Osteocyte (in vitro differentiated cells): ENCODE data around the gene ARHGEF11. TPM values are rescaled to one million over a fixed set of nuclear protein-coding genes. Genes with fewer than 3 reads are reported as not detected.

Experiments
- DNase-seq: peaks from one replicate; pipeline ENCODE4 v3.0.0; 2021; ENCODE audit warnings: mixed read lengths; ENCODE audit not compliant: unreplicated experiment; ENCODE audit errors: extremely low spot score
- H3K27ac Mint-ChIP-seq: one replicate; pipeline ENCODE4 v1.8.0; 2021; ENCODE audit warnings: mild to moderate bottlenecking, mixed read lengths; ENCODE audit not compliant: unreplicated experiment
- H3K27me3 Mint-ChIP-seq: one replicate; pipeline ENCODE4 v1.8.0; 2021; ENCODE audit warnings: mixed read lengths; ENCODE audit not compliant: unreplicated experiment
- H3K36me3 Mint-ChIP-seq: one replicate; pipeline ENCODE4 v1.8.0; 2021; ENCODE audit warnings: mixed read lengths; ENCODE audit not compliant: unreplicated experiment
- H3K4me1 Mint-ChIP-seq: one replicate; pipeline ENCODE4 v1.8.0; 2021; ENCODE audit warnings: mixed read lengths; ENCODE audit not compliant: unreplicated experiment
- H3K4me3 Mint-ChIP-seq: one replicate; pipeline ENCODE4 v1.8.0; 2021; ENCODE audit warnings: mild to moderate bottlenecking, moderate library complexity, mixed read lengths; ENCODE audit not compliant: unreplicated experiment
- H3K9me3 Mint-ChIP-seq: one replicate; pipeline ENCODE4 v1.8.0; 2021; ENCODE audit warnings: mixed read lengths; ENCODE audit not compliant: unreplicated experiment
- total RNA-seq: library from RNA; stranded (reverse); gene quantifications from 2 replicates; pipeline ENCODE4 v1.2.1, GENCODE V29; 2021
- TF ChIP-seq, protein P1 (sequence below): fragments of 200-600 bp; sonication (generic); IDR thresholded peaks from 2 replicates; pipeline ENCODE4 v1.5.0; 2021; ENCODE audit warnings: antibody characterized with exemption, mild to moderate bottlenecking, moderate library complexity

ARHGEF11 gene
- total RNA-seq, 1 donor from 2014 or later = 42.2 TPM

DNA sequence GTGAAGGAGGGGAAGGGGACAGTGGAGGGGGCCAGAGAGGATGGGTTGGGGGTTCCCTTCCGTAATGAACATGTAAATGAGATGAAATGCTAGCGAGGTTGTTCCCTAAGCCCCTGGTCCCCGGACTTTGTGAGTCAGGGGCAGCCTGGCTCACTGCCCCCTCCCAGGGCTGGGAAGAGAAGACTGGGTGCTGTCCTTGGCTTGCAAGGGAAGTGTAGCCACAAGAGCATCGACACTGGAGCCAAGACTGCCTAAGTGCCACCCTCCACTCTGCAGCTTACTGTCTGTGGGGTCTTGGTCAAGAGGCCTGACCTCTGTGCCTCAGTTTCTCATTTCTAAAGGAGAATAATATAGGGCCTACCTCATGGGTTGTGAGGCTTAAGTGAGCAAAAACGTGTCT, 151.5 kb downstream of the ARHGEF11 start:
- peak overlapping the region; percentile 73 for H3K4me3 Mint-ChIP-seq

DNA sequence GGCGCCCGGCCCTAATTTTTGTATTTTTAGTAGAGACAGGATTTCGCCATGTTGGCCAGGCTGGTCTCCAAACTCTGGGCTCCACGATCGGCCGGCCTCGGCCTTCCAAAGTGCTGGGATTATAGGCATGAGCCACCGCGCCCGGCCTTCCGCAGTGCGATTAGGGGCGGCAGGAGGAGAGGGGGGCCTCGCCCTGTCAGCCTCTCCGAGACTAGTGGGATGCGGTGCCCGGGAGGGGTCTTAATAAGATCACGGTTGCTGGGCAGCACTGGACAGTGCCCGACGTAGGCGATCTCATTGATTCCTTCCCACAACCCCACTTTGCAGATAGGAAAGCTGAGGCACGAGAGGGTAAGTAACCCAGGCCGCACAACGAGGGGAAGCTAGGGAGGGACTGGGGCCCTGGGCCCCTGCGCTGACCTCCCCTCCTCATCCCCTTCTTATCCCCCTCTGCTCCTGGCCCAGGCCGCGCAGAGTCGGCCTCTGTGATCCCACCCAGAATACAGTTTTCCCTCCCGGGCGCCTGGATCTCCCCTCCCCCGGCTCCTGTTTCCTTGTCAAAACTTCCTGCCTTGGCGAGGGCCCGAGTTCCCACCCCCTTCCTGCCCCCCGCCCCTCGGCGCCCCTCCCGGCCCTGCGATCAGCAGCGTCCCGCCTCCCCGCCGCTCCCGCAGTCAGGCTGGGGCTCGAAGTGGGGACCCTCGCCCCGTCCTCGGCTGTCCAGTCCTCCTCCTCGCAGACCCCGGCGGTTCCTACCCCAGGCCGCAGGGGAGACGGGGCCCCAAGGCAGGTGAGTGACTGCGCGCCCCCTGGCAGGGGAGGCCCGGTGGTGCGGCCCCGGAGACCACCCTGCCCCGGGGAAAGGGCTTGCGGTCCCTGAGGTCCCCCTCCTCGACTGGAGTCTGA, 152.2 kb downstream of the ARHGEF11 start, which contains the start of gene PEAR1:
TSS of gene PEAR1 (plus strand) at position 671 of the 906 bp plus-strand sequence. CDS start 10,209 bp downstream, outside the sequence.
- Mint-ChIP-seq H3K27me3 (peaks cover 5% of the 10 kb centered on the region), H3K4me1 (peaks cover 51% of the 10 kb centered on the region), H3K36me3 (no peaks in the 10 kb centered on the region), H3K27ac (peak within 1 kb of the TSS; percentile 98), H3K4me3 (peak within 1 kb of the TSS; percentile 73), H3K9me3 (no peaks in the 10 kb centered on the region)
- DNase-seq = no peak
- TF ChIP-seq, protein P1, sequence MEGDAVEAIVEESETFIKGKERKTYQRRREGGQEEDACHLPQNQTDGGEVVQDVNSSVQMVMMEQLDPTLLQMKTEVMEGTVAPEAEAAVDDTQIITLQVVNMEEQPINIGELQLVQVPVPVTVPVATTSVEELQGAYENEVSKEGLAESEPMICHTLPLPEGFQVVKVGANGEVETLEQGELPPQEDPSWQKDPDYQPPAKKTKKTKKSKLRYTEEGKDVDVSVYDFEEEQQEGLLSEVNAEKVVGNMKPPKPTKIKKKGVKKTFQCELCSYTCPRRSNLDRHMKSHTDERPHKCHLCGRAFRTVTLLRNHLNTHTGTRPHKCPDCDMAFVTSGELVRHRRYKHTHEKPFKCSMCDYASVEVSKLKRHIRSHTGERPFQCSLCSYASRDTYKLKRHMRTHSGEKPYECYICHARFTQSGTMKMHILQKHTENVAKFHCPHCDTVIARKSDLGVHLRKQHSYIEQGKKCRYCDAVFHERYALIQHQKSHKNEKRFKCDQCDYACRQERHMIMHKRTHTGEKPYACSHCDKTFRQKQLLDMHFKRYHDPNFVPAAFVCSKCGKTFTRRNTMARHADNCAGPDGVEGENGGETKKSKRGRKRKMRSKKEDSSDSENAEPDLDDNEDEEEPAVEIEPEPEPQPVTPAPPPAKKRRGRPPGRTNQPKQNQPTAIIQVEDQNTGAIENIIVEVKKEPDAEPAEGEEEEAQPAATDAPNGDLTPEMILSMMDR = no peak

More for the DNA sequence above, 151.5 kb downstream of the ARHGEF11 start:
- H3K27ac Mint-ChIP-seq = peak overlapping the region; percentile 98
- no peak for DNase-seq
- no peaks in the 10 kb centered on the region for H3K9me3 Mint-ChIP-seq
- TF ChIP-seq, protein P1 = no peak
- H3K36me3 Mint-ChIP-seq = no peaks in the 10 kb centered on the region
- peaks cover 58% of the 10 kb centered on the region for H3K4me1 Mint-ChIP-seq
- H3K27me3 Mint-ChIP-seq = peaks cover 1% of the 10 kb centered on the region

DNA sequence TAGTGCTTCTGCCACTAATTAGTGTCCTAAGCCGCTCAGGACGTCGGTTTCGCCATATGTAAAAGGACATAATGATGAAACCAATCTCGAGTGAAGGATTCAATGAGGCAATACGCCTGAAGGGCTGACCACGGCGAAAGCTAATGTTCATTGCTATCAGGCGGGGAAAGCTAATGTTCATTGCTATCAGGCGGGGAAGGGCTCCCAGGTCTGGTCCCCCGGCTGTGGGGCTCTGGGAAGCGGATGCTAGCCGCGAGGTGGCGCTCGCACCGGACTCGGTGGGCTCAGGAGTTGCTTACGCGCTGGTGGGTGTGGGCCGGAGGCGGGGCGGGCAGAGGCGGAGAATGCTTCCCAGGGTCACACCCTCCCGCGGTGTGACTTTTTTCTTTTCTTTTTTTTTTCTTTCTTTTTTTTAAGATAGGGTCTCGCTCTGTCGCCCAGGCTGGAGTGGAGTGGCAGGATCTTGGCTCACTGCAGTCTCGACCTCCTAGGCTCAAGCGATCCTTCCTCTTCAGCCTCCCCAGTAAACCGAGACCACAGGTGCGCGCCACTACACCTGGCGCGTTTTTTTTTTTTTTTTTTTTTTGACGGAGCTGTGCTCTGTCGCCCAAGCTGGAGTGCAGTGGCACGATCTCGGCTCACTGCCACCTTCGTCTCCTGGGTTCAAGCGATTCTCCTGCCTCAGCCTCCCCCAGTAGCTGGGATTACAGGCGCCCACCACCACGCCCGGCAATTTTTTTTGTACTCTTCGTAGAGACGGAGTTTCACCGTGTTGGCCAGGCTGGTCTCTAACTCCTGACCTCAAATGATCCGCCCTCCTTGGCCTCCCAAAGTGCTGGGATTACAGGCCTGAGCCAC, 153.1 kb downstream of the ARHGEF11 start:
- H3K27ac Mint-ChIP-seq = peak overlapping the region; percentile 52
- TF ChIP-seq, protein P1 = peak; percentile 92
- no peaks in the 10 kb centered on the region for H3K9me3 Mint-ChIP-seq
- peak overlapping the region; percentile 73 for H3K4me3 Mint-ChIP-seq
- peaks cover 43% of the 10 kb centered on the region for H3K4me1 Mint-ChIP-seq
- H3K27me3 Mint-ChIP-seq = peaks cover 5% of the 10 kb centered on the region
- DNase-seq = peak; percentile 98
- H3K36me3 Mint-ChIP-seq = no peaks in the 10 kb centered on the region

DNA sequence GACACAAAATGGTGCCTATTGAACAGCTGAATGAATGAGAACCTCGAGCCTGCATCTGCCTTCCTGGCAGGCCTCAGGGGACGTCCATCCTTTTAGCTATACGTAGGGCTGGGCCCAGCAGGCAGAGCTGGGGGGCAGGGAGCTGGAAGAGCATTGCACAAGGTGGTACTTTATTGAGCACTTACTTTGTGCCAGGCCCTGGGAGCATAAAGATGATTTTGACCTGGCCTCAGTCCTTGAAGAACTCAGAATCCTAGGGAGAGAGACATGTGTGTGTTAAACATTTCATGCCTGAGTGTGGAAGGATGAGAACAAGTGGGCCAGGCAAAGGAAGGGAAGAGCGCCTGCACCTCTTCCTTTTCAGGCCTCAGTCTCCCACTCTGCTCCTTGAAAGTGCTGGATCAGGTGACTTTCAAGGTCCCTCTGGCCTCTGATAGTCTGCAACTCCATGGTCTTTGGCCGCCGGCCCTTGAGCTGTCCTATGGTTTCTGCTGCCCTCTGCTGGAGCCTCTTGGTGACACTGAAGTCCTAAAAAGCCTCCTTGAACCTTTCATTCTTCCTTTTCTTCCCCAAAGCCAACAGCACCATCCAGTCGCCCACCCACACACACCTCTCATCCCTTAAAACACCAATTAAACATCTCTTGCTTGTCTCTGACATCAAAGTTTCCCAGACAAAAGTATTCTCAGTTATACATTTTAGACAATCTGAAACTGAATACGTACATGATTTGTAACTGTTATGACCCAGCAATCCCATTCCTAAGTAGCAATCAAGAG, 155.6 kb downstream of the ARHGEF11 start:
- Mint-ChIP-seq H3K4me1 (peaks cover 18% of the 10 kb centered on the region), H3K4me3 (no peak overlapping the region), H3K27ac (no peak overlapping the region), H3K9me3 (no peaks in the 10 kb centered on the region), H3K27me3 (peaks cover 26% of the 10 kb centered on the region), H3K36me3 (no peaks in the 10 kb centered on the region)
- TF ChIP-seq, protein P1 = peak; percentile 91
- no peak for DNase-seq
